ENCODE measurements around the gene DCUN1D4.
"Not testable (repeated sequence)": the region's sequence is repeated elsewhere in the genome, so short reads cannot be mapped to it uniquely, and the experiment has no call there.

The DCUN1D4 gene

GRCh38 chr4:51893402-51893801 lies 50.4 kb downstream of the DCUN1D4 start:
- DNase-seq (ENCODE audit: low read depth in 2 of 2), result not testable (repeated sequence)

DNA sequence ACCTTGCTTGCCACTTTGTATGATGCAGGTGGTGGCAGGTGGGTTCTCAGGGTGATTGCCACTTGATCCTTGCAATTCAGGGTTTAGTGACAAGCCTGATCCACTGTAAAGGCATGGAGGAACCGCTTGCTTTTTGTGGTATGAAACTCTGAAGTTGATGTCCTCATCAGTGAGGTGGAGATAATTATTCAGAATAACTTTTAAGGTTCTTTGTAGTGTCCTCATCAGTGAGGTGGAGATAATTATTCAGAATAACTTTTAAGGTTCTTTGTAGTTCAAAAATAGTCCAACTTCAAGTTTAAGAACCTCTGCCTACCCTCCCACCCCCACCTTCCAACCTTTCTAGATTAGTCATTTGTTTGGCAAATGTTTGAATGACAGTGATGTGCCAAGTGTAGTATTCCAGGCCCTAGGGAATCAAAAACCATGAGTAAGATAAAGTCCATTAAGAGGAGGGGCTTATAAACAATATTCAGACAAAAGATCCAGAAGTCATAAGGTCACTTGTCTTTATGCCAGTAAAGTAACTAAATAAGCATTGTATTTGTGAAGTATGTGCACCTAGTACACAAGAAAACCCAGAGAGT lies 51.2 kb downstream of the DCUN1D4 start:
- no peak for DNase-seq (ENCODE audit: low read depth in 2 of 2)

GRCh38 chr4:51895158-51895557 lies 52.2 kb downstream of the DCUN1D4 start:
- no peak for DNase-seq (ENCODE audit: low read depth in 2 of 2)

GRCh38 chr4:51895816-51896408 lies 53.0 kb downstream of the DCUN1D4 start:
- peak; percentile 33 to 39 for DNase-seq (ENCODE audit: low read depth in 2 of 2)

- DNase-seq (ENCODE audit: low read depth in 2 of 2), result no peak
Measured at GRCh38 chr4:51901363-51901762, 58.4 kb downstream of the DCUN1D4 start.

- DNase-seq (ENCODE audit: low read depth in 2 of 2), result no peak
Measured at GRCh38 chr4:51906167-51906958, 63.4 kb downstream of the DCUN1D4 start.

DNA sequence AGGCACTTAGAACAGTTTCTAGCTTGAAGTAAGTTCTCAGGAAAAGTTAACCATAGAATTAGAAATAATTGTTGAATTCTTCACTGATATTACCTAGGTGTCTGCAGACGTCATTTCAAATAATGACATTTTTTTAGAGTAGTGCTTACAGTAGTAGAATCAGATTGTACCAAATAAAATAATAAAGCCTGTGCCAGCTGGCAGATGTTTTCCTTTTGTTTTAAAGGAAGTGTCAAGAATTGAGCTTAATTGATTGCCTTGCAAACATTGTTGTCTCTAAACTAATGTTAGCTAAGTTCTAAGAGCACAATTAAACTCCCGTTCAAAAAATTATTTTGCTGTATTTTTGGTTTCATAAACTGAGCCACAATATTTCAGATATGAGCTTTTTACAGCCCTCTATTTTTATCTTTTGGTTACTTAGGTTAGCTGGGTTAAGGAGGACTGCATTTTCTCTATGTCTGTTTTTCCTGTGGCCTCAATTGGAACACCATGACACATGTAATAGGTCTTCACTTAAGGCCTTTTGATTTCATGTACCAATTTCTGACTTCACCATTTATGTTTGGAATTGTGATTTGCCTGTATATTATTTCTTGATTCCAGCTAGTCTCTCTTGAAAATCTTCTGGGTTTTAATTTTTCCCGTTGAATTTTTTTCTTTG lies 64.2 kb downstream of the DCUN1D4 start:
- no peak for DNase-seq (ENCODE audit: low read depth in 2 of 2)

DNA sequence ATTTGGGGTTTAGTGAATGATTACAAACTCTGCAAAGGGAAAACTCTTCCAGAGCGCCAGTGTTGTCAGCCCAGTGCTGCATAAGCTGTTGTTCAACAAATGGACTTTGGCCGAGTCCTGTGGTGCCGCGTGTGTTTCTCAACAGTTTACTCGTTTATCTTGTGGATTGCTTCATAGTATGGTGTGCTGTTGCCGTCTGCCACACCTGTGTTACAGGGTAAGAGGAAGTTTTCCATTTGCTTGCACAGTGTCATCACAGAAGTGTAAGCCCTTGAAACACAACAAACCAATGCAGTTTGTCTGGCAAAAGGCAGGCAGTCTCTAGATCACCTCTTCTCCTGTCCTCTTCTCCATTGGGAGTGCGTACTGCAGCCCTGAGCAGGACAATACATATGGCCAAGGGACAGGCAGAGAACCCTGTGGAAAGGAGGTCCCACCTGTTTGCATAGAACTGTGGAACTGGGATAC lies 66.3 kb downstream of the DCUN1D4 start:
- no peak for DNase-seq (ENCODE audit: low read depth in 2 of 2)

DNA sequence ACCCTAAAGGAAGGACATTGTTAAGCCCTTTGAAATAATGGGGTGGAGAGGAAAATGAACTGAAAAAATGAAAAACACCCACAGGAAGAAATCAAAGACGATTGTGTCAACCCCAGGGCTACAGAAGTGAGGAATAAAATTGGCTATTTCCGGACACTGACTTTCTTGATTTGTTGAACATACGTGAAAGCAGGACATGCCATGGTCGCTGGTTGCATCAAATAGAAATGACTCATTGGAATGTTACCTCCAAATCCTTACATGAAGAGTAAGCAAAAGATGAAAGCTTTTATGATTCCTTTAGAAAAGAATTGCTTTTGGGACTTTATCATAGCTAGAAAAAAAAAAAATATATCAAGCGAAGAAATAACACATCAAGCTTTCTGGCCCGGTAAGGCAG lies 75.3 kb downstream of the DCUN1D4 start:
- DNase-seq (ENCODE audit: low read depth in 2 of 2), result no peak

GRCh38 chr4:51923343-51923742 lies 80.4 kb downstream of the DCUN1D4 start:
- DNase-seq (ENCODE audit: low read depth in 2 of 2), result no peak

DNA sequence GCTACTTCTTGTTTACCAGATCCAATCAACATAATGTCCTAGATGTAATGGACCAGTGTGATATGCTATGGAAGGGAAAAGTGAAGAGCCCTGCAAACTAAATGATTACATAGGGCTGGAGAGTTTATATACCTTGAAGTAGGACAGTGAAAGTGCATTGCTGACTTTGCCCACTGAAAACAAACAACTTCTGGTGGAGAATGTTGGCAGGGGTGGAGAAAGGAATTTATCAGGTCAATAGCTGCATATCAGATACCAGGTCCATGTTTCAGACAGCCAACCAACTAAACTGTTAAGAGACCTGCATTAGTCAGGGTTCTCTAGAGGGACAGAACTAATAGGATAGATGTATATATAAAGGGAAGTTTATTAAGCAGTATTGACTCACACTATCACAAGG lies 82.4 kb downstream of the DCUN1D4 start:
- no peak for DNase-seq (ENCODE audit: low read depth in 2 of 2)

DNA sequence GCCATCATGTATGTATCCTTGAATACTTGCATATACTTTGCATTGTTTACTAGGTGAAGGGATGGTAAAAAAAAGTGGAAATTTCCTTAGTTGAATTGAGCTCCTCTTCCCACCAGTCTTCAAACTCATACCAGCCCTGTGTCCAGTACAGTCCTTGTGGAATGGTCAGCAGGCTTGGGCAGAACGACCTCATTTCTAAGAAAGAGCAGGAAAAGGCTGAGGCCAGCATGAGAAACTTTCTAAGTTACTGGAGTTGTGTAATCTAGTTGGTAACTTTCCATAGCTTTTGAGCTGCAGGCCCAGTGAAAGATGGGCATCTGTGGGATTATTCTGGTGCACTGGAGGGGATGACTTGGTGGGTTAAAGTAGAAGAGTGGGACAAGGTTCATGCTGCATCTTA lies 87.6 kb downstream of the DCUN1D4 start:
- DNase-seq (ENCODE audit: low read depth in 2 of 2), result no peak

DNA sequence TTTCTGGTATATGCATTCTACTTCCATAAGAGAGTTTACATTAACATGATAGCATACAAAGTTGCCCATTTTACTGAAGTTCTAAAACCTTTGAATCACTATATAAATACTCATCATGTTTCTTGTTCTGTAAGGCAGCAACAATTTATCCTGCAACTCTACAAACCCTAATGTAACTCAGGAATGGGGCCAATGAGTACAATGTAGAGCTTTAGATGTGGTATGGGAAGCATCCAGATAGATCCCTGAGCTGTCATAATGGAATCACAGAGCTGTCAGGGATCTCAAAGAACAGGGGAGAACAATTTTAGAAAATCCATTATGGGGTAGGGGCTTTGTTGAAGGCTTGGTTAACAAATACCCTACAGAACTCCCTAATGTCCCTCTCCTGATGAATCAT lies 88.5 kb downstream of the DCUN1D4 start:
- DNase-seq (ENCODE audit: low read depth in 2 of 2), result no peak

- no peak for DNase-seq (ENCODE audit: low read depth in 2 of 2)
Measured at GRCh38 chr4:51932261-51932660, 89.3 kb downstream of the DCUN1D4 start.

DNA sequence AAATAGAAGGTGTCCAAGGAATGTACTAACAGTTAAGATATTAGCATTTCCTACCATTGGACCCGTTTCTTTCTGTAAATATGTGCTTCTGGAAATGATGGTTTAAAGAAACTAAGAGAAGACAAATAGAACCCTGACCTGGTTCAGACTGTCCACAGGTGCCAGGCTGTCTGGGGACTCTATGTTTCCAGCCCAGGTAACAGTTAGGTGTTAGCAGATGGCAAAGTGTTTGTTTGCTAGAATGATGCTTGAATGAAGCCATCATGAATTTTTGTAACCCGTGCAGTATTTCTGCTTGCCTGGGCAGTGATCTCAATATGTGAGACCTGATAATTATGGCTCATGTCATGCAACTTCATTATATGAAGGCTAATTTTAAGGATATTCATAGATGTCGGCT lies 89.7 kb downstream of the DCUN1D4 start:
- no peak for DNase-seq (ENCODE audit: low read depth in 2 of 2)

DNA sequence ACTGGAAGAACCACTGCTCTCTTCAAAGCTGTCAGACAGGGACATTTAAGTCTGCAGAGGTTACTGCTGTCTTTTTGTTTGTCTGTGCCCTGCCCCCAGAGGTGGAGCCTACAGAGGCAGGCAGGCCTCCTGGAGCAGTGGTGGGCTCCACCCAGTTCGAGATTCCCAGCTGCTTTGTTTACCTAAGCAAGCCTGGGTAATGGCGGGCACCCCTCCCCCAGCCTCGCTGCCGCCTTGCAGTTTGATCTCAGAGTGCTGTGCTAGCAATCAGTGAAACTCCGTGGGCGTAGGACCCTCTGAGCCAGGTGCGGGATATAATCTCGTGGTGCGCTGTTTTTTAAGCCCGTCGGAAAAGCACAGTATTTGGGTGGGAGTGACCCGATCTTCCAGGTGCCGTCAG lies 97.5 kb downstream of the DCUN1D4 start:
- DNase-seq (ENCODE audit: low read depth in 2 of 2), result not testable (repeated sequence)

- DNase-seq (ENCODE audit: low read depth in 2 of 2), result no peak
Measured at GRCh38 chr4:51942108-51942832, 99.3 kb downstream of the DCUN1D4 start.

- no peak for DNase-seq (ENCODE audit: low read depth in 2 of 2)
Measured at GRCh38 chr4:51942833-51943215, 99.9 kb downstream of the DCUN1D4 start.

DNA sequence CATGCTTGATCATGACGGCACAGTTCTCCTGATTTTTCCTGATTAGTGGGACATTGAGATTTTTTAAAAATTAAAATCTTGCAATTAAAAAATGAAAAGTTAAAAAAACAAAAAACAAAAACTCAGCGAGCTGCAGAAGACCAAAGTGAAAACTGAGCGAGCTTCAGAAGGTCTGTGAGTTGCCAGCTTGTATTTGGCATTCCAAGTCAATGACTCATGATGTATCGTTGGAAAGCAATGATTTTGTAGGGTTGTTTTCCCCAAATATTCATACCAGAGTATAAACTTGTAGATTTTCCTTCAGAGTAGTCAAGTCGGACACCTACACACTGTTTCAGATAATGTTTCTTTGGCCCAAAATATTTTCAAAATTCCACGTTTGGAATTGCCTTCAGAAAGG lies 100.3 kb downstream of the DCUN1D4 start:
- DNase-seq (ENCODE audit: low read depth in 2 of 2), result no peak

GRCh38 chr4:51958199-51958968 lies 115.4 kb downstream of the DCUN1D4 start:
- DNase-seq (ENCODE audit: low read depth in 2 of 2), result no peak

DNA sequence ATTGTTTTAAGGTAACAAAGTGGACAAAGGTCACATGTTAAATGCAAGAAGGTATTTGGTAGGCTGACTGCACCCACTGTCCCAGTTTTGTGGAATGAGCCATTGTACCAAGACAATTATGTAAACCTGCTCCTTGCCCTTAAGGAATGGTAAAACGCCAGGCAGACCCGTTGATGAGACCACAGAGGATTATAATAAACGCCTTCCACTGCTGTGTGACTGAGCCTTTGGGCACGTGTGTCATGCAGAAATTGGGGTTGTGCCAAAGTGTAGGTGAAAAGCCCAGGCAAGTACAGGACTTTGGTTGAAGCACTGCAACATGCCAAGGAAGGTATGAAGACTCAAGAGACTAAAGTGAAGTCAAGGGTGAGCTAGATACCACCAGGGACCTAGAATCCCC lies 117.5 kb downstream of the DCUN1D4 start:
- DNase-seq (ENCODE audit: low read depth in 2 of 2), result no peak
